K562 treated with DMSO at 1 percent for 24 hours (cell line): Measurements from ENCODE around the gene LRRIQ1. TPM values are rescaled to one million over a fixed set of nuclear protein-coding genes. Genes with fewer than 3 reads are reported as not detected.

ENCODE experiments used
- total RNA-seq: library from RNA; unstranded; fragments of 300-600 nt; gene quantifications from 2 replicates; pipeline ENCODE4 v1.2.3, GENCODE V29; 2022; ENCODE audit warnings: low read depth; ENCODE audit not compliant: insufficient read depth

The LRRIQ1 gene, protein sequence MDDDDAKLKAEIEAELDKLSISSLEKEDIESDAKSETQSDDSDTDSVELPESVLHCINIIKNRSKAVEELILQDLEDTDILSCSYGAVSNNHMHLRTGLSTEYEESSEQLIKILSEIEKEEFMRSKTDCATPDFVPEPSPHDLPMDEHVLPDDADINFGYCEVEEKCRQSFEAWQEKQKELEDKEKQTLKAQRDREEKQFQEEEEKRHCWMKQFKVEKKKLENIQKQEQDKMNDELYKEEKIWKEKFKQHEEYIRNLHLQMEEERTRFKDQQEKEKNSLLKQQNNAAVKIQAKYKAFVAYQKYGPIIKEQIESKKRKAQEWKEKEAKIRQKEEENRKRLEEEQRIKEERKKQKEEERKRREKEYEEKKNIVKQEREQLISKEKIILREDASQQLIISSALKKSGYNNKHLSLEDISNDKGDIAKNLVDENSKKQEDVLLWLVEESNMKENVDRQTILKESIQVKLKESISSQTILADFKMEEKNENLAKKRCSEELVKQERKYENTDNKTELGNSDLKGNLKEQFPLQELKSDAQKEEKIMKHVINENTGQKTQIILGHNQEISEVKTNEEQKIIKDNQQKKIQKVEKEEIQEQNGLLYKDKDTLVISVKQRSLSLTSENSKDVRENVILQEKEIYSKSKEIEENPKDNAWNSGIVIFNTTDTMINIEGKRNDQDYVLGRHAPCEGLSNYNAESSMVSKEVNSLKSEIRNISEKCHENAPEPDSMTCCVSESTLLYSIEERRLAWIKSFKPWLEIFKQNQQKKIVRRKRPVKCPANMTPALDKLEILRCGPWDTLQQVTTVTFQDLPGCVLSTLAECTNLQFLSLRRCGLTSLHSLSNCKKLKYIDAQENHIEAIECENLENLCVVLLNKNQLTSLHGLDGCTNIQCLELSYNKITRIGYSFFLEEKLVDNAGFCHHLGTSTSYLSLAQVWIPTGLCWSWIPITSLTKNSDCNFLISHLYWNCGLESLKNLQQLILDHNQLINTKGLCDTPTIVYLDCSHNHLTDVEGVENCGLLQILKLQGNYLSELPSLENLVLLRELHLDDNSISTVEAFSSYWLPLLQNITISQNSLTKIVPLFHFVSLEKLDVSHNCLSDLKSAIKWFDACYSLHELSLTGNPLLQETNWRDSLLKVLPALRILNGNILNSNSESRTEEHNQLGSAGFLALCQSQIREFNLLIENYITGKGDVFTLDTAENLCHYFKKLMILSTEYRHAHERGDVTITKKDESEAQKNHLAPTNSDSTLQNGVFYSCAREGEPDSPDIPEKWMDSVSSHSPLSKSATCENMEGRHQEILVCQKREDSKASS (N-terminal part only)
- total RNA-seq, result not detected in 2 replicates

GRCh38 chr12:85036234-85036707, at the start of gene LRRIQ1, which contains the start of gene TSPAN19:
TSS of gene LRRIQ1 (plus strand) at chr12:85036351. CDS start at chr12:85038177, 1,826 bp downstream.
TSS of gene TSPAN19 (minus strand) at chr12:85036277. CDS start at chr12:85029946, 6,331 bp downstream.

DNA sequence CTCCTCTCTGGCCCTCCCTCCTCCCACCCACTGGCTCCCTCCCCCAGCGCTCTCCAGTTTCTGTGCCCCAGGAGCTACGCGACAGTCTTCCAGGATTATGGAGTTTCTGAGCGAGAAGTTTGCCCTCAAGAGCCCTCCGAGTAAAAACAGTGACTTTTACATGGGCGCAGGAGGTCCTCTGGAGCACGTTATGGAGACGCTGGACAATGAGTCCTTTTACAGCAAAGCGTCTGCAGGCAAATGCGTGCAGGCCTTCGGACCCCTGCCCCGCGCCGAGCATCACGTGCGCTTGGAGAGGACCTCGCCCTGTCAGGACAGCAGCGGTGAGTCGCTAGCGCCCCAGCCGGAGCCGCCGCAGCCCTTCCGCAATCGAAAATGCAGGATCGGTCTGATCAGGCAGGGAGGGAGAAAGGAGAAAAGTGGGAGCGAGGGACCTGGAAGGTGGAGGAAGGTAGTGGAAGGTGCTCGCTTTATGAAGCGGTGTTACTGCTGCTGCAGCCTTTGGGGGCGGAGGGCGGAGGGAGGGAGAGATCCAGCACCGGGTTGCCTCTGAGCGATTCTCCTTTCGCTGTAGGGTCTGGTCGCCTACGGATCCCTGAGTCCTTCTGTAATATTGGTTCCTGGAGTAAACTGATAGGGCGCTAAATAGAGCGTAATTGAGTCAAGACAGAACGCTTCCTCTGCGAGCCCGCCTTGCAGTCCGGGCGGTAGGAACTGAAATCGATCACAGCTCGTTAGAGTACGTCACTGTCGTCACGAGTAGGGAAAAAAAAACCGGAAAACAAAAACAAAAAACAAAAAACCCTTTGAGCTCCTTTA, 244.2 kb downstream of the LRRIQ1 start, which contains the start of gene ALX1:
Gene ALX1, plus strand, starts transcription at position 56 of the 819 bp plus-strand sequence. Its CDS starts 42 bp downstream, at position 98.

Other genes starting within 250 kb of the LRRIQ1 start
- not detected in 2 replicates for gene SLC6A15, start 123.6 kb upstream of the LRRIQ1 start, total RNA-seq
- not detected in 2 replicates for gene TSPAN19, start 74 bp upstream of the LRRIQ1 start, total RNA-seq
- gene ALX1, start 243.9 kb downstream of the LRRIQ1 start, total RNA-seq, result not detected in 2 replicates